HG03354 (cell line): Measurements from ENCODE around the gene LRRC2.
"Not testable (repeated sequence)": the region's sequence is repeated elsewhere in the genome, so short reads cannot be mapped to it uniquely, and the experiment has no call there.

Experiments used
- ATAC-seq: cut with Tn5 transposase; IDR thresholded peaks from one replicate; pipeline ENCODE4 v1.9.1; 2021; ENCODE audit warnings: mild to moderate bottlenecking; ENCODE audit not compliant: unreplicated experiment, poor library complexity, severe bottlenecking

The LRRC2 gene

GRCh38 chr3:46561511-46561910, 4.6 kb downstream of the LRRC2 start:
- no peak for ATAC-seq

- no peak for ATAC-seq
These were observed 6.9 kb downstream of the LRRC2 start for GRCh38 chr3:46559091-46559704.

GRCh38 chr3:46558184-46559043, 7.7 kb downstream of the LRRC2 start:
- peak; percentile 95 for ATAC-seq

- ATAC-seq, result no peak
These were observed 8.3 kb downstream of the LRRC2 start for GRCh38 chr3:46557814-46558183.

- no peak for ATAC-seq
These were observed 12.9 kb downstream of the LRRC2 start for GRCh38 chr3:46553154-46553553.

- ATAC-seq, result no peak
These were observed 13.6 kb downstream of the LRRC2 start for GRCh38 chr3:46552538-46552937.

- ATAC-seq, result no peak
These were observed 14.5 kb downstream of the LRRC2 start for GRCh38 chr3:46551615-46552014.

GRCh38 chr3:46549989-46550388, 16.1 kb downstream of the LRRC2 start:
- no peak for ATAC-seq

GRCh38 chr3:46549408-46549904, 16.6 kb downstream of the LRRC2 start:
- no peak for ATAC-seq

GRCh38 chr3:46548611-46549010, 17.5 kb downstream of the LRRC2 start:
- ATAC-seq, result not testable (repeated sequence)

- no peak for ATAC-seq
These were observed 19.1 kb downstream of the LRRC2 start for GRCh38 chr3:46546896-46547440.

GRCh38 chr3:46545818-46546630, 20.1 kb downstream of the LRRC2 start:
- no peak for ATAC-seq

- ATAC-seq, result no peak
These were observed 21.2 kb downstream of the LRRC2 start for GRCh38 chr3:46544771-46545503.

- ATAC-seq, result no peak
These were observed 23.3 kb downstream of the LRRC2 start for GRCh38 chr3:46542801-46543201.

GRCh38 chr3:46542344-46542743, 23.8 kb downstream of the LRRC2 start:
- no peak for ATAC-seq

- no peak for ATAC-seq
These were observed 24.3 kb downstream of the LRRC2 start for GRCh38 chr3:46541835-46542234.

GRCh38 chr3:46540550-46540949, 25.6 kb downstream of the LRRC2 start:
- ATAC-seq, result no peak

- no peak for ATAC-seq
These were observed 26.6 kb downstream of the LRRC2 start for GRCh38 chr3:46539443-46540005.

- peak; percentile 80 for ATAC-seq
These were observed 27.2 kb downstream of the LRRC2 start for GRCh38 chr3:46538803-46539442.
